Body of pancreas (tissue), 4 donors: Measurements from ENCODE around the gene UQCC2.

Source experiments
- CTCF ChIP-seq, 7 experiments: fragments of 450-650 bp in 4 of 7; fragments of 200-600 bp in 3 of 7; sonication (generic) in 3 of 7; IDR thresholded peaks; one replicate each; pipeline ENCODE4 v1.5.1; 2016 to 2019; ENCODE audit warnings: antibody characterized with exemption in 7 of 7
- POLR2A ChIP-seq, 3 donors: fragments of 450-650 bp; IDR thresholded peaks; one replicate each; pipeline ENCODE4 v1.6.1; 2016; ENCODE audit warnings: antibody characterized with exemption in 3 of 3, mild to moderate bottlenecking in 2 of 3

- TF ChIP-seq CTCF (IDR thresholded peaks at IDR 0.05) (no peak), POLR2A (IDR thresholded peaks at IDR 0.05) (no peak)
These were observed 48.6 kb upstream of the UQCC2 start for GRCh38 chr6:33759887-33760629.
